DMS53 treated with DMSO at 0.1 percent for 48 hours (cell line): Measurements from ENCODE around the gene TBC1D10A.
A peak's percentile ranks its signal among the peaks of the same experiment; 100 is the strongest.

ENCODE experiments used
- DNase-seq: peaks from one replicate; lab custom pipeline; 2025; ENCODE audit not compliant: unreplicated experiment; lab: John Stamatoyannopoulos, UW

TBC1D10A gene, protein sequence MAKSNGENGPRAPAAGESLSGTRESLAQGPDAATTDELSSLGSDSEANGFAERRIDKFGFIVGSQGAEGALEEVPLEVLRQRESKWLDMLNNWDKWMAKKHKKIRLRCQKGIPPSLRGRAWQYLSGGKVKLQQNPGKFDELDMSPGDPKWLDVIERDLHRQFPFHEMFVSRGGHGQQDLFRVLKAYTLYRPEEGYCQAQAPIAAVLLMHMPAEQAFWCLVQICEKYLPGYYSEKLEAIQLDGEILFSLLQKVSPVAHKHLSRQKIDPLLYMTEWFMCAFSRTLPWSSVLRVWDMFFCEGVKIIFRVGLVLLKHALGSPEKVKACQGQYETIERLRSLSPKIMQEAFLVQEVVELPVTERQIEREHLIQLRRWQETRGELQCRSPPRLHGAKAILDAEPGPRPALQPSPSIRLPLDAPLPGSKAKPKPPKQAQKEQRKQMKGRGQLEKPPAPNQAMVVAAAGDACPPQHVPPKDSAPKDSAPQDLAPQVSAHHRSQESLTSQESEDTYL

DNA sequence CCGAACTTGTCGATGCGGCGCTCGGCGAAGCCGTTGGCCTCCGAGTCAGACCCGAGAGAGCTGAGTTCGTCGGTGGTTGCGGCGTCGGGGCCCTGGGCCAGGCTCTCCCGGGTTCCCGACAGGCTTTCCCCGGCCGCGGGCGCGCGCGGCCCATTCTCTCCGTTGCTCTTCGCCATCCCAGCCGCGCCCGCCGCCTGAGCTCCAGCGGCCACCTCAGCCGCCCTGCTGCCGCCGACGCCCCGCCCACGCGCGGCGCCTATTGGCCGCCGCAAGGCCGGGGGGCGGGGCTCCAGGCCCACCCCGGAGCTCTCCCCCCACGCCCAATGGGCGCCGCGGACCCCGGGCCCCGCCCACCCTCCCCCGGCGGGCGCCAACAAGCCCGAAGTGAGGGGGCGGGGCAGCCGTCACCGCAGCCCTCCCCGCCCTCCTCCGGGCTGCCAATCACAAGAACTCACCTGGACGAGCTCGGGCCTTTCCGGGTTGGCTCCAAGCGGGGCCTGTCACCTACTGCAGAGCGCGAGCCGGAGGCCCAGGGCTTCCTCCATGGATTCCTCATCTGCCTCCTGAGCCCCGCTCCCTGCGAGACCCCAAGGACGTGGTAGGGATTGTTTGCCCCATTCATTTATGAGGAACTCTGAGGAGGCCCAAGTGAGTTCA, at the start of gene TBC1D10A:
Gene TBC1D10A, minus strand, starts transcription at position 236 of the 657 bp plus-strand sequence. Its CDS starts 60 bp downstream, at position 176.
- peak; percentile 40 for DNase-seq

DNA sequence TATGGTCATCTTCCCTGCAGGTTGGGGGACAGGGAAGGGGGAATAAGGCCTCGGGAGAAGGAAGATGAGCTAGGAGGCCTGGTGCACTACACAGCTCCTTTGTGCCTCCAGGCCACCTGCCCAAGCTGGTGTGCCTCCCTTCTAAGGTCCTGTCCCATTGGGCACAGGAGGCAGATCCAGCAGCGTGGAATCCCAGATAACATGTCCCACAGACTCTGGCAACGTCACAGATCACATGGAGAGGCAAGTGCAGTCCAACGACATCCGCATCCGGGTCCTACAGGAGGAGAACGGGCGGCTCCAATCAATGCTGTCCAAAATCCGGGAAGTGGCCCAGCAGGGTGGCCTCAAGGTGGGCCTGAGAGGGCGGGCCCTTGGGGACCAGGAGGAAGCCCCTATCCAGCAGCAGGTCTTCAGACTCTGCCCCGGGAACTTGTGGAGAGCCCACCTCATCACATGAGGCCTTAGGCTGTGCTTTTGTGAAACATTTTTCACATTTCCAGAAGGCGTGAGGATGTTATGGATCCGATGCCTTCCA, 48.6 kb upstream of the TBC1D10A start:
- no peak for DNase-seq

DNA sequence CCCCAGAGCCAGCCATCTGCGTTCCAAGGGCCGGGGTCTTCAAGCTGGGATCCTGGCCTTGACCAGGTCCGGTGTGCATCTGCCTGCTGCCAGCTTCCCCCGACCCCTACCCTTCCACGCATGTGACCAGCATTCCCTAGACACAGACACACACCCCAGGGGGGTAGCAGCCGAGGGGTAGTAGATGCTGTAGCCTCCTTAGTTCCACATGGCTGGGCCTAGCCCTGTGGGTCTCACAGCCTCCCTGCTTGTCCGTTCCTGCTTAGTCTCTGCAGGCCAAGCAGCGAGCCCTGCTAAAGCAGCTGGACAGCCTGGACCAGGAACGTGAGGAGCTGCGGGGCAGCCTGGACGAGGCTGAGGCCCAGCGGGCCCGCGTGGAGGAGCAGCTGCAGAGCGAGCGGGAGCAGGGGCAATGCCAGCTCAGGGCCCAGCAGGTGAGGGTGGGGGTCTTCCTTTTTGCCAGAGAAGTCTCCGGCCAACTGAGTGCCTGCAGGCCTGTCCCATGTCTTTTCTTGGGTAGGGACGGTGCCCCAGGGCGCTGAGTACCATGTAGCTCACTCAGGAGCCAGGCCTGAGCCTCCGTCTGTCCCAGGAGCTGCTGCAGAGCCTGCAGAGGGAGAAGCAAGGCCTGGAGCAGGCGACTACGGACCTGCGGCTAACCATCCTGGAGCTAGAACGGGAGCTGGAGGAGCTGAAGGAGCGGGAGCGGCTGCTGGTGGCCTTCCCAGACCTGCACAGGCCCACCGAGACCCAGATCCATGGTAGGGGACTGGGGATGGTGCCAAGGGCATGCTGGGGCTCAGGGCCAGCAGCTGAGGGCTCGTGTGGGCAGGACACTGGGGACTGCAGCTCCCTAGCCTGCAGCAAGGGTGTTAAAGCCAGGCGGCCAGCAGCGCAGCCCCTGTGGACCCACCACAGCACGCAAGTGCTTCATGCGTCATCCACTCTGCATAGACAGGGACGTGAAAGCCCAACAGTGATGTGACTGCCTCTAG, 46.9 kb upstream of the TBC1D10A start:
- DNase-seq, result no peak

DNA sequence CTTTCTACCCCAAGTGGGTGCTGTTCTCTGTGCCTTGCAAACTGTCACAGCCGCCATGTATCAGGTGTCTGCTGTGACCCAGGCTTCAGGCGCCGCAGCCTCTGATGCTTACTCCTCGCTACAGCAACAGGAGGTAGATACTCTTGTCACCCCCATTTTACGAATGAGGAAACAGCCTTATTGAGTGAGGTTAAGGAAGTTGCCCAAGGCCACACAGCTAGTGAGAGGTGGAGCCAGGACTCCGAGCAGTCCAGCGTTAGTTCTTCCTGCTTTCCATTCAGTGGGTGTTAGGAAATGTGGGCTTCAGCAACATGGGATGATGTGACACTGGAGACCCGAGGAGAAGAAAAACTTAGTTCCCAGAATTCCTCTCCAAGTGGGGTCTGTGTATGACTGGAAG, 46.2 kb upstream of the TBC1D10A start:
- no peak for DNase-seq

DNA sequence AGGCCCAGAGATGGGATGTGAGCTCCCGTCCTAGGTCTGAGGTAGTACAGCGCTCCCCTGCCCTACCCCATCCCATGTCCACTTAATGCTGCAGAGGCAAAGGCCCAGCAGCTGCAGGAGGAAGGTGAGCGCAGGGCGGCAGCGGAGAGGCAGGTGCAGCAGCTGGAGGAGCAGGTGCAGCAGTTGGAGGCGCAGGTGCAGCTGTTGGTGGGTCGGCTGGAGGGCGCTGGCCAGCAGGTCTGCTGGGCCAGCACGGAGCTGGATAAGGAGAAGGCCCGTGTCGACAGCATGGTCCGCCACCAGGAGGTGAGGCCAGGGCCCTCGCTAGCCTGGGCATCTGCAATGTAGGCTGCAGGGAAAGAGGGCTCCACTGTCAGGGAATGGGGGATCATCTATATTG, 45.2 kb upstream of the TBC1D10A start:
- DNase-seq, result peak; percentile 36

DNA sequence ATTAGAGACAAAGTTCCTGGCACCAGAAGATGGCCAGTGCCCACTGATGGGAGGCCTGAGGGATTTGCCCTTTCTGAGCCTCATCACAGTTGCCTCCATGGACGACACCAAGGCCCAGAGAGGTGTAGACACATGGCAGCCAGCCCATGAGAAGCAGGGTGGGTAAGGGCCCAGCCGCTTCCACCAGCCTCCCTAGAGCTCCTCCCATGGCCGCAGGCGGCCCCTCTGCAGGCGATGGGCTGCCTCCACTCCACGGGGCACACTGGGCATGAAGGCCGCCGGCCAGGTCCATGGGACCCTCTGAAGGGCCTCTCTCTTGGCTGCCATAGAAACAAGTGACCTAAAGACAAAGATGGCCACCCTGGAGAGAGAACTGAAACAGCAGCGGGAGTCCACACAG, 44.6 kb upstream of the TBC1D10A start:
- no peak for DNase-seq

DNA sequence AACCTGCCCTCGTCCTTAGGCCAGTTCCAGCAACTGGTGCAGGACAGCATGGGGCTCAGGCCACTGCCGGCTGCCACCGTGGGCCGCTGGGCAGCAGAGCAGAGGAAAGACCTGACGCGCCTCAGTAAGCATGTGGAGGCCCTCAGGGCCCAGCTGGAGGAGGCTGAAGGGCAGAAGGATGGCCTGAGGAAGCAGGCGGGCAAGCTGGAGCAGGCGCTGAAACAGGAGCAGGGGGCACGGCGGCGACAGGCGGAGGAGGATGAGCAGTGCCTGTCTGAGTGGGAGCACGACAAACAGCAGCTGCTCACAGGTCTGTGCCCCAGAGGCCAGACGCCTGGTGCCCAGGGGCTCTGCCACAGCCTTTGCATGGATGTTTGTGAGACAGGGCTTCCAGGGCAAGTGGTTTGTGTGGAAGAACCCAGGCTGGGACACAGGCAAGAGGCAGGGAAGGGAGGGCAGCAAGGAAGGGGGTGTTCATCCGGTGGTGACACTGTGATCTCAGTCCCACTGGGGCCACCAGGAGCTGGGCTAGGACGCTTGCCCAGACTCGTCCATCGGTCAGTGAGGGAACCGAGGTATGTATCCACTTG, 44.0 kb upstream of the TBC1D10A start:
- DNase-seq, result no peak

DNA sequence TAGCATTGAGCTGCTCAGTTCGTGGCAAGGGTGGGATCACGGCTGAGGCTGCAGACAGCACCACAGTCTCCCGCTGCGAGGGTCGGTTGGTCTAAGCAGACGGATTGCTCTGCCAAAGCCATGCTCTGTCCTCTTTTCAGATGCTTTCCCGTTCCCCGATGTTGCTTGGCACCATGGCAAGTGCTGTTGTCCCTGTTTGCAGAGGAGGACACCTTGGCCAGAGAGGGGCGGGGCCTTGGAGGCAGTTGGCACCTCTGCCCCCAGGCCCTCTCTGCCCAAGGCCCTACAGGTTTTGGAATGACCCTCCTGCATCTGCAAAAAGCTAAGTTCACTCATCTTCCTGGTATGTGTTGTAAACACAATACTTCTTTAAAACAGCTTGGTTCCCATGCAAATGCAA, 41.7 kb upstream of the TBC1D10A start:
- no peak for DNase-seq

DNA sequence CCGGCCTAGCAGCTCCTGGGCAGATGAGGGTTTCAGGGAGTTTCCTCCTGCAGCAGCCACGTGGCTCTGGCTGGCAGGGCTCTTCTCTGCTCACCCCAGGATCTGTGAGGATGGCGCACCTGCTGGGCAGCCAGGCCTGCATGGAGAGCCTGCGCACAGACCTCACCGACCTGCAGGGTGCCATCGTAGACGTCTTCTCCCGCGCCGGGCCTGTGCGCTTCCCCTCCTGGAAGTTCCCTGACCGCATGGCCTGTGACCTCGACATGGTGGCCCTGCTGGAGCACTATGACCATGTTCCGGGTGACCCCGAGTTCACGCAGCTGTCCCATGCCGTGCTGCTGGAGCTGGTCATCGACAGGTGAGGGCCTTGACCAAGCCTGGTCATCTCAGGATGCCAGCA, 39.1 kb upstream of the TBC1D10A start:
- DNase-seq, result no peak

DNA sequence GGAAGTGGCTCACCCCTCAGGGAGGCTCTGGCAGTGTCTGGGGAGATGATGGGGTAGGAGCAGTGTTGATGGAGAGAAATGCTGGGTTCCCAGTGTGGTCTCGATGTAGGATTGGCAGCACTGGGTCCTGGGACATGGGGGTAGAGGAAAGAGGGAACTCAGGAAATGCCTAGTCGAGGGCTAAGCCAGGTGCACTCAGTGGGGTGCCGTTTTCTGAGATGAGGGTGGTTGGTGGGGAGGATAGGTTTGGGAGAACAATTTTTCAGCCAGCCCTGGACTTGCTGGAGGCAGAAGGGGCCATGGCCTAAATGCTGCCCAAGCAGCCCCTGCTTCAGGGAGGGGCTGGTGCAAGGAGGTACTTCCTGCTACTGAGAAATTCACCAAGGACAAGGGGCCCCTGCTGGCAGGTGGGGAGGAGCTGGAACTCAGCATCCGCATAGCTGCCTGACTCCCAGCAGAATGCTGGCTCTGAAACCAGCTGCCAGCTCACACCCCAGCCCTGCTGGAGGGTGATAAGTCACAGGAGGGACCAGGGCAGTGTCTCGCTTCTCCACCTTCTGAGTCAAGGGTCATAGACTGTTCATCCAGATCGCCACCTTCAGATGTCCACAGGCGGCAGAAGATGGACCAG, 36.0 kb upstream of the TBC1D10A start:
- DNase-seq, result no peak

DNA sequence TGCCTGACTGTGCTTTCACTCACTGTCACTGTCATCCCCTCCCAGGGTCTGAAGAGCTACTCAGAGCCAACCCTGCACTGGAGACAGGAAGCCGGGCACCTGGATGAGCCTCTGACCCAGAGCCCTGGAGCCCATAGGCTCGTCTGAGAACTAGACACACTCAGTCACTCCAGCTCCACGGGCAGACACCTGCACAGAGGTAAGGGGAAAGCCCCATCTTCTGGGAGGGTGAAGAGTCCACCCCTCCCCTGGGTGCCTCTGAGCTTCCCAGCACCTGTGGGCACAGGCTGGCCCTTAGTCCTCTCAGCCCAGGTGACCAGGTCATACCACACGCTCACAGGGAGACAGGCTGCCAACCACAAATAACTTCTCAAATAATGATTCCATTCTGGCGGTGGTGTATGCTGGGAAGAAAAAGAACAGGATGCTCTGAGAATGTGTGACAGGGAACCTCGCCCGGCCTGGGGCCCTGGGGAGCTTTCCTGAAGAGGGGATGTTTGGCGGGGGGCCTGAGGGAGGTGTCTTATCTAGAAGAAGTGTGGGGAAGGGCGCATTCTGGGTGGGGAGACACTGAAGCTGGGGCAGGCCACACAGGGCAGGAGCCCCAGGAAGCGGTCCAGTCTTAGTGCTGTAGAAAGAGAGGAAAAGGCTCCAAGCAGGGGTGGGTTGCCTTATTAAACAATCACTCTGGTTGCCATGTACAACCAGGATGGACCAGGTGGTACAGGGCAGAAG, 35.3 kb upstream of the TBC1D10A start:
- DNase-seq, result peak; percentile 3

DNA sequence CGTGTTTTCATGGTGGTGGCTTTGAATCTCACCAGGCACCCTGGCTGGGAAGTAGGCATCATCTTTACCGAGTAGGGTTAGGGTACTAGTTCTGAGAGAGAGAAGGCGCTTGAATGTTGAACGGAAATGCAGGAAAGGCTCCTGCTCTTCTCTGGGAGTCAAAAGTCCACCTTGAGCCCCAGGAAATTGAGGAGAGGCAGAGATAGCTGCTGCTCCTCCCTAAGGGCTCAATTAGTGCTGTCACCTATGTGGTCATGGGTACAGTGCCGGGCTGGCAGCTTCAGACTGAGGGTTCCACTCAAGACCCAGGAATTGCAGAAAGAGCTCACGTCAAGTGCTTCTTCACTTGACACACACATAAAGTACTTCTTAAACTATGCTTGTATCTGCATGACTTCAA, 31.8 kb upstream of the TBC1D10A start:
- no peak for DNase-seq

DNA sequence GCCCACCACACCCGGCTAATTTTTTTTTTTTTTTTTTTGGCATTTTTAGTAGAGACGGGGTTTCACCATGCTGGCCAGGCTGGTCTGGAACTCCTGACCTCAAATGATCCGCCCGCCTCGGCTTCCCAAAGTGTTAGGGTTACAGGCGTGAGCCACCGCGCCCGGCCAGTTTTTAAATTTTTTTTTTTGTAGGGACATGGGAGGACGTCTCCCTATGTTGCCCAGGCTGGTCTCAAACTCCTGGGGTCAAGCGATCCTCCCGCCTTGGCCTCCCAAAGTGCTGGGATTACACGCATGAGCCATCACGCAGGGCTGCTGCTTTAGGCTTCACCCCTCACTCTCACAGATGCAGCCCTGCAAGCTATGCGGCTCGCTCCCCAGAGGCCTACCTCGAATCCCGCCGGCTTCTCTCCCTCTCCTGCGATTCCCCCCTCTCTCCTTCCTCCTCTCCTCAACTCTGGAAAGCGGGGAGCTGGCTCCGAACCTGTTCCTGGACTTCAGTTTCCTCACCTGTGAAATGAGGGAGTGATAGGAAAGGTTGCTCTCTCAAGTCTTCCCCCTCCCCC, 31.0 kb upstream of the TBC1D10A start:
- DNase-seq, result no peak

DNA sequence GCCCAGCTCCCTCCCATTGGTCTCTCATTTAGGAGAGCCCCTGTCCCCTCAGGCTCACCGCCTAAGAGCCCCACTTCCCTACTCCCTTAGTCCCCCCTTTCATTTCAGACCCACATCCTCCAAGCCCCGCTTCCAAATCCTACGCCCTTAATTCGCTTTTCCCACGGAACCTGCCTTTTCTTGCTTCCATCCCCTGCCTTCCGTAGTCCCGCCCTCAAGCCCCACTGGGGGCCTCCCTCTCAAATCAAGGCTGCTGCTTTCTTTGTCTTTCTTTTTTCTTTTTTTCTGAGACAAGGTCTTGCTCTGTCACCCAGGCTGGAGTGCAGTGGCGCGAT, 30.5 kb upstream of the TBC1D10A start:
- DNase-seq, result no peak

DNA sequence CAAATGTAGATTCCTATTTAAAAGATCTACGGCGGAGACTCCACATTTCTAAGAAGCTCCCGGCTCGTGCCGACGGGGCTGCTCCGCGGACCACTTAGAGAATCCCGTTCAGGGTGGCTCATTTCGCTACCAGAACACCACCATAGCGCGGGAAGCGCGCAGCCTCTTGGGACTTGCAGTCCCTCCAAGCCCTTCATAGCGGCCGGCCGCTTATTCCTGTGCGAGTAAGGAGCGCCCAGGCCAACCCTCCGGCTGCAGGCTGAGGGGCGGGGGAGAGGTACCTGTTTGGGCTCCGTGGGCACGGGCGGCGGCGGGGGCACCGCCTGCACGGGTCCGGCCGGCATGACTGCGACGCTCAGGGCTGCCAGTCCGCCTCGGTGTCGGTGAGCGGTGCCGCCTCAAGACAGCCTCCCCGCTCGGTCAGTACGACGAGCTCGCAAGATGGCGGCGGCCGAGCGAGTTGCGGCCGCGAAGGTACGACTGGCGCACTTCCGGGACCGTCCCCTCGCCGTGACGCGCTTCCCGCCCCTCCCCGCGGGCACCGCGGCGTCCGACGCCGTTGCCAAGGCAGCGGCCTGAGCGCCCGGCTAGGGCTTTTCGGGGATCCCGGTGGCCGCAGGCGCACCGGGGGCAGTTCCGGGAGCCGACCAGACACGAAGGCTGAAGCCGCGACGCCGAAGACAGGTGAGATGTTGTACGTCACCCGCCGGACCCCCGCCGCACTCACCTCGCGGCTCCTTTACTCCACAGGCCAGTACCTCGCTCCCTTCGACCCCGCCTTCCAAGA, 29.9 kb upstream of the TBC1D10A start, which contains the start of the genes CCDC157 and SF3A1:
Gene CCDC157, plus strand, starts transcription at position 559 of the 787 bp plus-strand sequence. CDS start 8,994 bp downstream, outside the sequence.
Gene SF3A1, minus strand, starts transcription at position 446 of the 787 bp plus-strand sequence. Its CDS starts 102 bp downstream, at position 344.
- peak; percentile 34 for DNase-seq

DNA sequence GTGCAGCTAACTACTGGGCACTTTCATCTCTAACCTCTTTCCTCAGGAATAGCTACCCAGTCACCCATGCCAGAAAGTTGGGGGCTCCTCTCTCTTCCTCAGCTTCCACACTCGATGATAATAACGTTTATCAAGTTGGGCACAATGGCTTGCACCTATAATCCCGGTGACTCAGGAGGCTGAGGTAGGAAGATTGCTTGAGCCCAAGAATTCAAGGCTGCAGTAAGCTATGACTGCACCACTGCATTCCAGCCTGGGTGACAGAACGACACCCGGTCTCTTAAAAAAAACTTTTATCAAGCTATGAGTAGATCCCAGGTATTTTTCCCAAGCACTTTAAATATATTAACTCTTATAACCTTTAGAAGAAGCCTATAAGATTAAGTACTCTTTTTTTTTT, 27.9 kb upstream of the TBC1D10A start:
- no peak for DNase-seq

DNA sequence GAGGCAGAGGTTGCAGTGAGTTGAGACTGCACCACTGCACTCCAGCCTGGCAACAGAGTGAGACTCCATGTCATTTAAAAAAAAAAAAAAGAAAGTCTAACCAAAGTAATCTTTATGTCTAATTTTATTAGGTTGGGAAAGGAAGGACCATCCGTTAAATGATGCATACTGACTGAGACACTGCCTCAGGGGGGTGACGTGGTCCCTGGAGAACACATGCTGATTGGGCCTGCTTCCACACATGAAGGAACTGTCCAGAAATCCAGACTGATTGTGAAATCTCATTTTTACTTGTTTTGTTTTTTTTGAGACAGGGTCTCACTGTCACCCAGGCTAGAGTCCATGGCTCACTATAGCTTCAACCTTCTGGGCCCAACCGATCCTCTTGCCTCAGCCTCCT, 24.5 kb upstream of the TBC1D10A start:
- no peak for DNase-seq

DNA sequence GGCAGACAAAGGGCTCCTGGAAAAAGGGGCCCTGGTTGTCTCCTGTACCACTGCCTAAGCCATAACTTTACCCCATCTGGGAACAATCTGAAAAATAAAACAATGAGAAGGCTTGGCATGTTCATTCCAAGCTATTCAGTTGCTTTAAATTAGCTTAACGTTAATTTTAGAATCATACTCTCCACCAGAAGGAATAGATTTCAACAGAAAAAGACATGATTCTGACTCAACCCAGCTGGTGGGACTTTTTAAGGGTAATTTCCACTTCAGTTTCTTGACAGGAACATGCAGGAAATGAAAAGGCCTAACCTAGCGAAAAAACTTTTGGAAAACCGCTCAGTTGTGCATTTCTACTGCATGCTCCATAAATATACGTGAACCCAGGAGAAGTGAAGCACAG, 22.1 kb upstream of the TBC1D10A start:
- DNase-seq, result no peak
